K562 (cell line): Measurements from ENCODE around the gene PAPOLB. TPM values are rescaled to one million over a fixed set of nuclear protein-coding genes. Genes with fewer than 3 reads are reported as not detected.

ENCODE experiments used
- ATAC-seq: fragments of 200-7000 bp; cut with Tn5 transposase; 3 replicates; pipeline ENCODE4 v1.9.1; 2020; ENCODE audit warnings: moderate library complexity
- BruUV-seq: library from RNA; stranded (reverse); fragments of 400-500 nt; replicated peaks from 2 replicates; lab custom pipeline; 2021; lab: Mats Ljungman, UMichigan
- CTCF ChIA-PET: fragments of 300-600 bp; formaldehyde crosslinking; extraction: SDS; loops from one replicate; lab custom pipeline; 2021; ENCODE audit warnings: low intra/inter-chr PET ratio; lab: Yijun Ruan, JAX
- POLR2A ChIA-PET: fragments of 300-600, 350-650 bp; sonication (Branson Sonifier 250); formaldehyde crosslinking; extraction: SDS; loops from one replicate; lab custom pipeline; 2021; ENCODE audit warnings: antibody characterized with exemption, inconsistent platforms; lab: Yijun Ruan, JAX
- DNase-seq, 4 experiments: peaks; one replicate each; pipeline versions ENCODE4 v3.0.0 to v3.0.0-alpha.2; 2011 to 2018; ENCODE audit warnings: low spot score in 3 of 4, mixed read lengths in 3 of 4; ENCODE audit errors: extremely low read depth in 1 of 4
- FAIRE-seq: peaks from 2 replicates; lab custom pipeline; 2011; peaks lifted over from hg19 to GRCh38; lab: Jason Lieb, UNC
- H2AFZ ChIP-seq: 2 replicates; pipeline ENCODE4 v1.6.0; 2011; ENCODE audit warnings: low read depth, low read length, control low read depth, inconsistent platforms
- H3K27ac ChIP-seq: fragments of 200-600 bp; 3 replicates; pipeline ENCODE4 v1.8.0; 2011; ENCODE audit warnings: low read depth, mild to moderate bottlenecking, control low read depth, inconsistent platforms, low read length, moderate library complexity, mixed read lengths; ENCODE audit errors: extremely low read depth
- H3K27me3 ChIP-seq, 2 experiments: fragments of 300-600 bp in 1 of 2; 2 replicates in 1 of 2; 3 replicates in 1 of 2; pipeline versions ENCODE4 v1.6.0 to v1.8.0; 2011; ENCODE audit warnings: inconsistent platforms in 2 of 2, low read length in 2 of 2, mild to moderate bottlenecking in 1 of 2, mixed read lengths in 1 of 2, moderate library complexity in 1 of 2; ENCODE audit not compliant: control insufficient read depth in 2 of 2, insufficient read depth in 2 of 2
- H3K36me3 ChIP-seq: fragments of 300-600 bp; 3 replicates; pipeline ENCODE4 v1.8.0; 2011; ENCODE audit warnings: mild to moderate bottlenecking, low read length, inconsistent platforms; ENCODE audit not compliant: control insufficient read depth, insufficient read depth
- H3K4me1 ChIP-seq, 2 experiments: fragments of 200-600 bp in 1 of 2; replicated peaks in 1 of 2; 2 replicates in 1 of 2; 3 replicates in 1 of 2; pipeline versions ENCODE4 v1.5.1 to v1.8.0; 2011; ENCODE audit warnings: inconsistent platforms in 2 of 2, low read length in 2 of 2, mild to moderate bottlenecking in 1 of 2, mixed read lengths in 1 of 2, moderate library complexity in 1 of 2; ENCODE audit not compliant: control insufficient read depth in 2 of 2, insufficient read depth in 2 of 2
- H3K4me2 ChIP-seq: 2 replicates; pipeline ENCODE4 v1.6.1; 2011; ENCODE audit warnings: low read length, control low read depth, inconsistent platforms, mixed read lengths; ENCODE audit not compliant: insufficient read depth
- H3K4me3 ChIP-seq: fragments of 200-600 bp; sonication (generic), shearing (Covaris generic); 2 replicates; pipeline ENCODE4 v1.5.1; 2016; ENCODE audit warnings: control low read depth, inconsistent platforms
- H3K79me2 ChIP-seq: fragments of 200-600 bp; 3 replicates; pipeline ENCODE4 v1.8.0; 2011; ENCODE audit warnings: low read length, inconsistent platforms; ENCODE audit not compliant: control insufficient read depth, insufficient read depth
- H3K9ac ChIP-seq, 2 experiments: 2 replicates each; pipeline versions ENCODE4 v1.6.0 to v1.6.1; 2011; ENCODE audit warnings: low read depth in 2 of 2, low read length in 2 of 2, control low read depth in 1 of 2, inconsistent platforms in 1 of 2, mild to moderate bottlenecking in 1 of 2, mixed read lengths in 1 of 2; ENCODE audit not compliant: insufficient read depth in 1 of 2
- H3K9me1 ChIP-seq: one replicate; pipeline ENCODE4 v1.6.0; 2011; ENCODE audit warnings: inconsistent platforms, mild to moderate bottlenecking, low read length, moderate library complexity; ENCODE audit not compliant: control insufficient read depth, insufficient read depth
- H3K9me3 ChIP-seq: replicated peaks from 2 replicates; pipeline ENCODE4 v1.5.1; 2011; ENCODE audit warnings: low read depth, low read length, inconsistent platforms; ENCODE audit not compliant: control insufficient read depth, insufficient read depth
- H4K20me1 ChIP-seq: replicated peaks from 2 replicates; pipeline ENCODE4 v1.6.1; 2011; ENCODE audit warnings: low read length, inconsistent platforms, mixed read lengths; ENCODE audit not compliant: control insufficient read depth, insufficient read depth
- CREB1 ChIP-seq, 2 experiments: sonication (generic) in 1 of 2; formaldehyde crosslinking in 1 of 2; IDR thresholded peaks; 2 replicates each; pipeline versions ENCODE4 v1.6.1 to v1.8.0; 2012 to 2022; ENCODE audit warnings: inconsistent platforms in 1 of 2, mild to moderate bottlenecking in 1 of 2, missing genetic modification reagents in 1 of 2, moderate library complexity in 1 of 2
- POLR2A ChIP-seq: fragments of 450-650 bp; conservative IDR thresholded peaks from 2 replicates; pipeline ENCODE4 v1.6.1; 2016
- POLR3G ChIP-seq: IDR thresholded peaks from 2 replicates; pipeline ENCODE4 v1.6.1; 2011; ENCODE audit not compliant: insufficient read length, insufficient replicate concordance; ENCODE audit errors: extremely low read depth
- ZBTB12 ChIP-seq: fragments of 250-450 bp; sonication (Bioruptor Pico); IDR thresholded peaks from 2 replicates; pipeline ENCODE4 v1.4.0; 2020
- WGBS: fragments of 100-300 bp; shearing (Covaris generic); methylation state at CpG from one replicate; pipeline ENCODE4 v1.1.6; 2016; ENCODE audit warnings: low coverage, mixed read lengths; ENCODE audit not compliant: insufficient coverage; ENCODE audit errors: missing lambda C conversion rate; 5-methylcytosine and 5-hydroxymethylcytosine counted together
- in situ Hi-C: fragments of 300-500 bp; cut with MboI; formaldehyde crosslinking; loops from 4 replicates; pipeline ENCODE4 v1.15.0; 2018; ENCODE audit warnings: inconsistent platforms, mixed read lengths
- intact Hi-C: fragments of 100-400 bp; cut with micrococcal nuclease; formaldehyde crosslinking; loops from 2 replicates; pipeline ENCODE4 v1.14.2; 2022
- polyA plus RNA-seq, 8 experiments: library from polyadenylated mRNA; depleted of rRNA in 4 of 8; stranded (reverse) in 5 of 8; unstranded in 3 of 8; fragments of >200 nt; fragmentation: Nextera tagmentation in 2 of 8; fragmentation: Illumina TruSeq in 1 of 8; extraction: Ambion mirVana in 2 of 8; extraction: Trizol in 1 of 8; gene quantifications; 2 replicates each; pipeline versions ENCODE4 v1.2.1 to v1.2.3, GENCODE V29; 2011 to 2014; ENCODE audit warnings: inconsistent platforms in 1 of 8, missing spikeins in 1 of 8
- total RNA-seq, 7 experiments: library from RNA; depleted of rRNA in 6 of 7; stranded (reverse); fragments of >200 nt in 6 of 7; fragmentation: Illumina TruSeq in 2 of 7; extraction: Trizol in 2 of 7; gene quantifications; 2 replicates each; pipeline versions ENCODE4 v1.2.1 to v1.2.3, GENCODE V29; 2011 to 2021; ENCODE audit warnings: low replicate concordance in 1 of 7

Gene PAPOLB
- total and polyA plus RNA-seq, 9 of the 15 experiments (the other 6 are each of a cell fraction or from before 2014, with no cell fraction given), result 0.04 to 0.33 (median 0.16) TPM; not detected in 4

GRCh38 chr7:4838626-4839334 is 23.1 kb downstream of the PAPOLB start:
- ATAC-seq (no peak), FAIRE-seq (no peak), DNase-seq (no peak)
- ChIA-PET CTCF (no interaction called here), POLR2A (interaction anchor here (0.6 kb wide), 1 partner anchor 8 kb away, joined by 3 read pairs; no protein-coding TSS in a partner anchor)
- H3K4me2 ChIP-seq, result no peak overlapping the region
- H3K9me3 ChIP-seq, result no peaks in the 10 kb centered on the region
- no peaks in the 10 kb centered on the region; the same call in 2 of the 3 replicates for H3K79me2 ChIP-seq
- H3K36me3 ChIP-seq, result no peaks in the 10 kb centered on the region
- intact Hi-C loops, result no loop called here
- H3K9ac ChIP-seq, result no peak overlapping the region; a peak in 1 of 4 replicates
- H3K9me1 ChIP-seq, result no peaks in the 10 kb centered on the region
- H2AFZ ChIP-seq, result no peak overlapping the region
- H3K4me3 ChIP-seq, result no peak overlapping the region
- in situ Hi-C loops, result no loop called here
- H3K4me1 ChIP-seq, result peaks cover 0 to 32% of the 10 kb centered on the region in 2 experiments; a peak in 2 of 5 replicates
- H3K27ac ChIP-seq, result no peak overlapping the region
- TF ChIP-seq POLR2A (no peak), POLR3G (no peak), ZBTB12 (no peak), CREB1 (IDR thresholded peaks at IDR 0.05) (no peak), CREB1 (CRISPR knock-in tag; IDR thresholded peaks at IDR 0.05) (no peak)
- peaks cover 5% of the 10 kb centered on the region for H4K20me1 ChIP-seq
- no peaks in the 10 kb centered on the region for H3K27me3 ChIP-seq
- WGBS, result 65% methylated on average over 21 of the region's 21 CpGs
- no TSS peak for BruUV-seq
